HG03196 (cell line): ENCODE results near the gene CMC4.
A peak's percentile ranks its signal among the peaks of the same experiment; 100 is the strongest.

ENCODE experiments used
- ATAC-seq: cut with Tn5 transposase; IDR thresholded peaks from one replicate; pipeline ENCODE4 v1.9.1; 2021; ENCODE audit not compliant: unreplicated experiment

Gene CMC4

GRCh38 chrX:155070975-155071693, at the start of gene CMC4, which contains the start of the genes BRCC3 and MTCP1:
TSS of gene CMC4 (minus strand) at chrX:155071136. CDS start at chrX:155064023, 7,113 bp downstream.
TSS of gene BRCC3 (plus strand) at chrX:155071508. CDS start at chrX:155071528, 20 bp downstream.
TSS of gene MTCP1 (minus strand) at chrX:155071136. CDS start at chrX:155066010, 5,126 bp downstream.
- ATAC-seq: peak; percentile 93

GRCh38 chrX:155115174-155115819, 44.4 kb upstream of the CMC4 start:
- ATAC-seq: no peak

- ATAC-seq: no peak
These were observed 42.2 kb upstream of the CMC4 start for GRCh38 chrX:155113097-155113496.

- ATAC-seq: no peak
These were observed 41.2 kb upstream of the CMC4 start for GRCh38 chrX:155112171-155112570.

- ATAC-seq: no peak
These were observed 37.5 kb upstream of the CMC4 start for GRCh38 chrX:155108427-155108826.

- no peak for ATAC-seq
These were observed 35.0 kb upstream of the CMC4 start for GRCh38 chrX:155105919-155106318.

- ATAC-seq: no peak
These were observed 23.6 kb upstream of the CMC4 start for GRCh38 chrX:155094468-155095061.

- no peak for ATAC-seq
These were observed 16.2 kb upstream of the CMC4 start for GRCh38 chrX:155086961-155087735.

GRCh38 chrX:155086202-155086840, 15.4 kb upstream of the CMC4 start:
- no peak for ATAC-seq

- peak; percentile 26 for ATAC-seq
These were observed 851 bp upstream of the CMC4 start for GRCh38 chrX:155071694-155072280.

- ATAC-seq: peak; percentile 23
These were observed 317 bp downstream of the CMC4 start for GRCh38 chrX:155070663-155070974.

- ATAC-seq: no peak
These were observed 898 bp downstream of the CMC4 start for GRCh38 chrX:155070038-155070437.

- no peak for ATAC-seq
These were observed 1.5 kb downstream of the CMC4 start for GRCh38 chrX:155069414-155069813.

GRCh38 chrX:155068165-155068564, 2.8 kb downstream of the CMC4 start:
- ATAC-seq: no peak

GRCh38 chrX:155065035-155065734, 5.8 kb downstream of the CMC4 start:
- ATAC-seq: no peak

- no peak for ATAC-seq
These were observed 9.2 kb downstream of the CMC4 start for GRCh38 chrX:155061760-155062159.

- no peak for ATAC-seq
These were observed 13.8 kb downstream of the CMC4 start for GRCh38 chrX:155056877-155057792.

GRCh38 chrX:155056471-155056870, 14.5 kb downstream of the CMC4 start:
- no peak for ATAC-seq

GRCh38 chrX:155055494-155055893, 15.4 kb downstream of the CMC4 start:
- no peak for ATAC-seq
